Ishikawa (cell line): Measurements from ENCODE around the gene RNF20.

Source experiments
- CEBPB ChIP-seq: IDR thresholded peaks from 2 replicates; pipeline ENCODE4 v1.6.1; 2012
- CREB1 ChIP-seq: IDR thresholded peaks from 2 replicates; pipeline ENCODE4 v1.6.1; 2012; ENCODE audit warnings: low read depth
- EGR1 ChIP-seq: IDR thresholded peaks from 2 replicates; pipeline ENCODE4 v1.6.1; 2012
- EP300 ChIP-seq: IDR thresholded peaks from 2 replicates; pipeline ENCODE4 v1.6.1; 2012; ENCODE audit warnings: borderline replicate concordance
- FOXM1 ChIP-seq: IDR thresholded peaks from 2 replicates; pipeline ENCODE4 v1.6.1; 2012; ENCODE audit warnings: low read depth, borderline replicate concordance
- MAX ChIP-seq: IDR thresholded peaks from 2 replicates; pipeline ENCODE4 v1.6.1; 2012
- NFIC ChIP-seq: IDR thresholded peaks from 2 replicates; pipeline ENCODE4 v1.6.1; 2012
- RAD21 ChIP-seq: IDR thresholded peaks from 2 replicates; pipeline ENCODE4 v1.6.1; 2012; ENCODE audit warnings: low read depth
- TAF1 ChIP-seq: IDR thresholded peaks from 2 replicates; pipeline ENCODE4 v1.6.1; 2012; ENCODE audit warnings: low read depth, mild to moderate bottlenecking
- TCF12 ChIP-seq: IDR thresholded peaks from 2 replicates; pipeline ENCODE4 v1.6.1; 2012; ENCODE audit warnings: low read depth
- TEAD4 ChIP-seq: IDR thresholded peaks from 2 replicates; pipeline ENCODE4 v1.6.1; 2012
- USF1 ChIP-seq: IDR thresholded peaks from 2 replicates; pipeline ENCODE4 v1.6.1; 2012
- YY1 ChIP-seq: IDR thresholded peaks from 2 replicates; pipeline ENCODE4 v1.6.1; 2012; ENCODE audit warnings: low read depth
- ZBTB7A ChIP-seq: IDR thresholded peaks from 2 replicates; pipeline ENCODE4 v1.6.1; 2012; ENCODE audit warnings: low read depth
- TF ChIP-seq, protein P1 (sequence below): IDR thresholded peaks from 2 replicates; pipeline ENCODE4 v1.6.1; 2012; ENCODE audit warnings: low read depth, mild to moderate bottlenecking

RNF20 gene

GRCh38 chr9:101604296-101604695 is 70.6 kb downstream of the RNF20 start:
- TF ChIP-seq TAF1, result no peak
- TF ChIP-seq MAX, result no peak
- no peak for TF ChIP-seq USF1
- no peak for TF ChIP-seq FOXM1
- TF ChIP-seq RAD21, result no peak
- TF ChIP-seq EGR1, result no peak
- TF ChIP-seq YY1, result no peak
- no peak for TF ChIP-seq TCF12
- no peak for TF ChIP-seq ZBTB7A
- TF ChIP-seq CREB1, result no peak
- TF ChIP-seq, protein P1, sequence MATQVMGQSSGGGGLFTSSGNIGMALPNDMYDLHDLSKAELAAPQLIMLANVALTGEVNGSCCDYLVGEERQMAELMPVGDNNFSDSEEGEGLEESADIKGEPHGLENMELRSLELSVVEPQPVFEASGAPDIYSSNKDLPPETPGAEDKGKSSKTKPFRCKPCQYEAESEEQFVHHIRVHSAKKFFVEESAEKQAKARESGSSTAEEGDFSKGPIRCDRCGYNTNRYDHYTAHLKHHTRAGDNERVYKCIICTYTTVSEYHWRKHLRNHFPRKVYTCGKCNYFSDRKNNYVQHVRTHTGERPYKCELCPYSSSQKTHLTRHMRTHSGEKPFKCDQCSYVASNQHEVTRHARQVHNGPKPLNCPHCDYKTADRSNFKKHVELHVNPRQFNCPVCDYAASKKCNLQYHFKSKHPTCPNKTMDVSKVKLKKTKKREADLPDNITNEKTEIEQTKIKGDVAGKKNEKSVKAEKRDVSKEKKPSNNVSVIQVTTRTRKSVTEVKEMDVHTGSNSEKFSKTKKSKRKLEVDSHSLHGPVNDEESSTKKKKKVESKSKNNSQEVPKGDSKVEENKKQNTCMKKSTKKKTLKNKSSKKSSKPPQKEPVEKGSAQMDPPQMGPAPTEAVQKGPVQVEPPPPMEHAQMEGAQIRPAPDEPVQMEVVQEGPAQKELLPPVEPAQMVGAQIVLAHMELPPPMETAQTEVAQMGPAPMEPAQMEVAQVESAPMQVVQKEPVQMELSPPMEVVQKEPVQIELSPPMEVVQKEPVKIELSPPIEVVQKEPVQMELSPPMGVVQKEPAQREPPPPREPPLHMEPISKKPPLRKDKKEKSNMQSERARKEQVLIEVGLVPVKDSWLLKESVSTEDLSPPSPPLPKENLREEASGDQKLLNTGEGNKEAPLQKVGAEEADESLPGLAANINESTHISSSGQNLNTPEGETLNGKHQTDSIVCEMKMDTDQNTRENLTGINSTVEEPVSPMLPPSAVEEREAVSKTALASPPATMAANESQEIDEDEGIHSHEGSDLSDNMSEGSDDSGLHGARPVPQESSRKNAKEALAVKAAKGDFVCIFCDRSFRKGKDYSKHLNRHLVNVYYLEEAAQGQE, result no peak
- no peak for TF ChIP-seq CEBPB
- TF ChIP-seq NFIC, result no peak

DNA sequence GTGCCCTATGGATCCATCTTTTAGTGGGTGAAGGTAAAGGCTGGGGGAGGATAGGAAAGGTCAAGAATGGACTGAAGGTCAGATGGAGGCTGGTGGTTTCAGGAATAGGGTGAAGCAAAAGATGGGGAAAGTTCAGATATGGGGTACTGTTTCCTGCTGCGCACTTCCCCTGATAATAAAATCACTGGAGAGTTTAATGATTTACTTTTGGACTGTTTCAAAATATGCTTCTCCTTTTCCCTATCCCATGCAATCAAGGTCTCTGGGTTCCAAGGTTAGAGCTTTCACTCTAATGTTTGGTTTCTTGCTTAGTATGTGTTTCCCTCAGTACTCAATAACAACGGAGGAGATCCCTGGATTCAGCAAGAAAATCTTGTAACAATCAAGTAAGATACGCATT is 71.9 kb downstream of the RNF20 start:
- TF ChIP-seq, protein P1, result no peak
- TF ChIP-seq USF1, result no peak
- TF ChIP-seq TEAD4, result no peak
- no peak for TF ChIP-seq TAF1
- no peak for TF ChIP-seq ZBTB7A
- TF ChIP-seq FOXM1, result no peak
- TF ChIP-seq MAX, result no peak
- no peak for TF ChIP-seq EP300
